HG03108 (cell line): ENCODE measurements around the gene CKAP2.
"Not testable (repeated sequence)": the region's sequence is repeated elsewhere in the genome, so short reads cannot be mapped to it uniquely, and the experiment has no call there.

ENCODE experiments used
- ATAC-seq: cut with Tn5 transposase; IDR thresholded peaks from one replicate; pipeline ENCODE4 v1.9.1; 2021; ENCODE audit warnings: moderate library complexity; ENCODE audit not compliant: unreplicated experiment

Gene CKAP2

DNA sequence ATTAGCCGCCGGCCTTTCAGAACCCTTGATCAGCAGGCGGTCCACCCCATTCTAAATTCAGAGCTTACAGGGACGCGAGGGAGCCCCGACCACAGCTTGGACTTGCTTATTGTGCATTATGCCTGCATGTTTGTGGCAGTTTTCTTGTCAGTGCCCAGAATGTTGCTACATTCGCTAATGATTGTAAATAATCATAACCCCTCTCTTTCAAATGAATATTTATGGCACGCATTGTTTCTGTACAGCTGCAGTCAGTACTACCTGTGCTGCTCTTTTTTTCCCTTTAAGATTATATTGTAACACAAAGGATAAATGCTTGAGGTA lies 4.5 kb upstream of the CKAP2 start:
- no peak for ATAC-seq

DNA sequence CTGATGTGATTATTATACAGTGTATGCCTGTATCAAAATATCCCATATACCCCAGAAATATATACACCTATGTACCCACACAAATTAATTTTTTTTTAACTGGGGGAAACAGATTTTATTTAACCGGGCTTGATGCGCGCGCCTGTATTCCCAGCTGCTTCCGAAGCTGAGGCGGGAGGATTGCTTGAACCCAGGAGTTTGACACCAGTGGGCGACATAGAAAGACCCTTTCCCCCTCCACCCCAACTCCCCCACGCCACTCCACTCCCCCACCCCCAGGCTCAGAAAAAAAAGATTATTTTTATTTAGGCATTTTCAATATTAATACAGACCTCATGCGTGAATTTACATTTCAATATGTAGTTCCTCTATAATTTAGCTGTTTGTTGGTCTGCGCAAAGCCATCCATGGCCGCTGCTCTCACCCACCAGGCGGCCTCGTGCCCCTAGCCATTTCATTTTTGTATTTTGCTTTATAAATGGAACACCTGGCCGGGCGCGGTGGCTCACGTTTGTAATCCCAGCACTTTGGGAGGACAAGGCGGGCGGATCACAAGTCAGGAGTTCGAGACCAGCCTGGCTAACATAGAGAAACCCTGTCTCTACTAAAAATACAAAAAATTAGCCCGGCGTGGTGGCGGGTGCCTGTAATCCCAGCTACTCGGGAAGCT lies 4.0 kb upstream of the CKAP2 start:
- ATAC-seq = no peak

DNA sequence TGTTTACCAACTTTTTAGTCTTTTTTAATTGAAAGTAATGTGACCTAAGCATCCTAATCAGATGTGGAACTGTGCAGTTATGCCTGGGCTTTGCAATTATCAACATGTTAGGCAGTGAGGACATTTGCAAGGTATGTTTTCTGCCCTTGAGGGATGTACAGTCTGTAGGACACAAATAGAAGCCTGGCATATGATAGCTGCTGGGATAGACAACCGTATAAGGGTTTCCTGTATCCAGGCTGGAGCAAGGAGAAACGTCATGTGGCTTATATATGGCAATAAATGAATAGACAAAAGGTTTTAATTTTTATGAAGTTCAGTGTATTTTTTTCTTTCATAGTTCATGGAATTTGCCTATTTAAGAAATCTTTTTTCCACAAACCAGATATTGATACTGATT lies 2.8 kb upstream of the CKAP2 start:
- no peak for ATAC-seq

DNA sequence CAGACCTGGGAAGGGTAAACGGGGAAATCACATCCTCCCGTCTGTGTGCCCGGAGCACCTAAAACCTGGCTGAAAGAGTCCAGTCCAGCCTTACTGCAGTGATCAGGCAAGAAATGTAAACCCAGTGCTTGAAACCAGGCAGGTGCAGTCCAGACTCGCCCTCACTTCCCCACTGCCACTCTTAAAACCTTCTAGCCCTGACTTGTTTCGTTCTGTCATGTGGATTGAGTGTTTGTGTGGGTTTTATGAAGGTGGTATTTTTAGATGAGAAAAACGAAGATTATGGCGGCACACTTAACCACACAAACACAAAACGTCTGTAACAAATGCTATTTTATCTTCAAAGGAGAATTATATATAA lies 839 bp upstream of the CKAP2 start:
- ATAC-seq = no peak

DNA sequence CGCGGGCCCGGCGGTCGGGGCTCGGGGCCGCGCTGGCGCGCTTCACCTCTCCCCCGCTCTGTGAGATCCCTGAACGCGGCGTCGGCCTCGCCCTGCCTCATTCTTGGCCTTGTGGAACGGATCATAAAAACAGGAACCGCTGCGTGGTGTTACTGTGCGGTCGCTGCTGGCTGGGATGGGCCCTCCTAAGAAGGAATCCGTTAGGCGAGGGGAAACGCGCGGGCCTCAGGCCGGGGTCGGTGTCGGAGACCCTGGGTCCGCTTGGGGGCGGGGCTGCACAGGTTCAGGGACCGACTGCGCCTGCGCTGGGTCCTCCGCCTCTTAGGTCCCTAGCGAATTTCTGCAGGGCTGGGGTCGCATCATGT lies 381 bp downstream of the CKAP2 start:
- ATAC-seq = peak; percentile 21

DNA sequence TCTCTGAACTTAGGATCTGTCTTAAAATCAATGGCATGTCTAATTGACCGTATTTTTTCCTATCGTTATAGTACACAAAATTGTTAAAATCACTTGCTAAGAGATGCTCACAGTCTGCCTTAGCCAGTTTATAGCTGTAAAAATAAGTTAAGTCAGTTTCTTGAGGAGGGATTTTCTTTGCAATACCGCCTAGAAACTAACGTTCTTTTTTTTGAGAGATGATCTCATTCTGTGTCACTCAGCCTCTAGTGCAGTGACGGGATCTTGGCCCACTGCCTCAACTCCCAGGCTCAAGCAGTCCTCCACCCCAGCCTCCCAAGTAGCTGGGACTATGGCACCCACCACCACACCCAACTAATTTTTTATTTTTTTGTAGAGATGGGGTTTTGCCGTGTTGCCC lies 4.4 kb downstream of the CKAP2 start:
- no peak for ATAC-seq

DNA sequence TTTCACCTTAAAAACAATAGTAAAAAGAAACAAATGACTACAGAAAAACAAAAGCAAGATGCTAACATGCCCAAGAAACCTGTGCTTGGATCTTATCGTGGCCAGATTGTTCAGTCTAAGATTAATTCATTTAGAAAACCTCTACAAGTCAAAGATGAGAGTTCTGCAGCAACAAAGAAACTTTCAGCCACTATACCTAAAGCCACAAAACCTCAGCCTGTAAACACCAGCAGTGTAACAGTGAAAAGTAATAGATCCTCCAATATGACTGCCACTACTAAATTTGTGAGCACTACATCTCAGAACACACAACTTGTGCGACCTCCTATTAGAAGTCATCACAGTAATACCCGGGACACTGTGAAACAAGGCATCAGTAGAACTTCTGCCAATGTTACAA lies 6.0 kb downstream of the CKAP2 start:
- no peak for ATAC-seq

DNA sequence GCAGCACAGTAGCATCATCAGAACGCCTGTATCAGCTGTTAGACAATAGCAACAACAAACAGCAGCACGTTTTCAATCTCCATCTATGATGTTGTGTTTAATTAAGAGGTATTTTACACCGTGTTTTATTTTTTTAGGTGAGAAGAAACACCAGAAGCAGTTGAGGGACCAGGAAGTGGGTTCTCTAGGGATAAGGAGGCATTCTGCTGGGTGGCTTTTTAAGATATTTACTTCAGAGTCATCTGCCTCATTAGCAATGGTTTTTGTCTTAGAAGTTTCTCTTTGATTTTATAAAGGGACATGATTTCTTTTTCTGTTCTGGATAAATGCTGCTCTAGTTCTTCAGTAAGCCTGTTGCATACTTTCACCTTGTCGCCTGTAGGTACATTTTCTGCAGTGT lies 8.2 kb downstream of the CKAP2 start:
- ATAC-seq = no peak

DNA sequence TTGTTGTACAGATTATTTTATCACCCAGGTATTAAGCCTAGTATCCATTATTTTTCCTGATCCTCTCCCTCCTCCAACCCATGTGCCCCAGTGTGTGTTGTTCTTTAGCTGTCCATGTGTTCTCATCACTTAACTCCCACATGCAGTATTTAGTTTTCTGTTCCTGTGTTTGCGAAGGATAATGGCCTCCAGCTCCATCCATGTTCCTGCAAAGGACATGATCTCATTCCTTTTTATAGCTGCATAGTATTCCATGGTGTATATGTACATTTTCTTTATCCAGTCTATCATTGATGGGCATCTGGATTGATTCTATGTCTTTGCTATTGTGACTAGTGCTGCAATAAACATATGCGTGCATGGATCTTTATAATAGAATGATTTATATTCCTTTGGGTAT lies 13.2 kb downstream of the CKAP2 start:
- not testable (repeated sequence) for ATAC-seq

DNA sequence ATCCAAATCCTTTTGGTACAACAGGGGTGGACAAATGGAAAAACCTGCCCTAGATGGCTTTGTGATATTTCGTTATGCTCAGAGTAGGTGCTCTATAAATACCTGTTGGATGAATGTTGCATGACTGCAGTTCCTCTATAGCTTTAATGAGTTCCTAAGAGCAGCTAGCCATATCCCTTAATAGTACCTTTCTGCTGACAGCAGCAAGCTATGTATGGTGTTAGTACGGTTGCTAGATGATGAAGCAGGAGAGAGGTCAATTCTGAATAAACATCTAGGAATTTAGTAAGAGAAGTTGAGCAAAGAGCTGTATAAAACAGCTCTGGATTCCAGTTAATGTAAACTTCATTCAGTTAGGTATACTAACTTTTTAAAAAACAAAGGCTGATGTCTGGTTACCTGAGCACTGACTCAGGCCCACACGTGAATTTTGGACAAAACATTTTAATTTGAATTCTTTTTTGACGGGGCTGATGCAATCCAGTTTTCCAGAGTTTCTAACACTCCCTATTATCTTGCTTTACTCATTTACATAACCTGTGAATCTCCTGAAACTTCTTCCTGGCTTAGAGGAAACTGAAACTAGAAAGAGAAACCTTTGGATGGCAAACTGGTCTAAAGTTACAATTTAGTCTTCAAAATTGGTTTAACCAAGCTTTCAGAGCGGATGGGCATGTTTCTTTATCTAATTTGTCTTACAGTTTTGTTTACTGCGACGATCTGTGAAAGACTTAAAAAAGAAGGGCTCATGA lies 25.6 kb downstream of the CKAP2 start:
- ATAC-seq = not testable (repeated sequence)

DNA sequence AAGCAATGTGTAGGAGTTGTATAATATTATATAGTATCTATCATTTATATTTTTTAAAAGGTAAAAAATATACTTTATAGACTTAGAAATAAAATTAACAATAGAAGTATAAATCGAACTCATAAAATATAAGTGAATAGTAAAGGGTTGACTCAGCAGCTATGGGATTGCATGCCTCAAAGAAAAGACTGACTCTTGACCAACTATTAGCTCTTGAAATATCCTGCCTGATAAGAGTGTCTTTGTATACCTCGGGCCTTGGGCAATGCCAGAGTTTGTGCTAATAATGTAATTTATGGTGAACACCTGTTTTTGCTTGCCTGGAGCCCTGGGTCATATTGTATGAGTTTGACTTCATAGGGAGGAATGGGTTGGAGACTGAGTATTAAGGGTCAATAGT lies 31.8 kb downstream of the CKAP2 start:
- ATAC-seq = not testable (repeated sequence)

DNA sequence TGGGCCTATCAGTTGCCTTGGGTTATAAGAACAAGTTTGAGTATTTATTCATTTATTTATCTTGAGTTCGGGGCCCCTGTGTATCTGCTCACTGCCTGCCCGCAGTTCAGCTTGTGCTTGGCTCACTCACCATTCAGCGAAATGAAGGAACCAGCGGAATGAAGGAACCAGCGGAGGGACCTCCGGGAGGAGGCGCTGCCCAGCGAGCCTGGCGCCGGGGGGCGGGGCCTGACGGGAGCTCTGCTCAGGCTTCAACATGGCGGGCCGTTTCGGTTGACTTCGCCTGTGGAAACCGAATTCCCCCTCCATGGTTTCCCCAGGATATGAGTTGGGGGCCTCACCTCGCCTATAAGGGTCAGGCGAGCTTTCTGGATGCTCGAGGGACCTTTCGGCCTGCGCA lies 33.5 kb downstream of the CKAP2 start:
- ATAC-seq = not testable (repeated sequence)

DNA sequence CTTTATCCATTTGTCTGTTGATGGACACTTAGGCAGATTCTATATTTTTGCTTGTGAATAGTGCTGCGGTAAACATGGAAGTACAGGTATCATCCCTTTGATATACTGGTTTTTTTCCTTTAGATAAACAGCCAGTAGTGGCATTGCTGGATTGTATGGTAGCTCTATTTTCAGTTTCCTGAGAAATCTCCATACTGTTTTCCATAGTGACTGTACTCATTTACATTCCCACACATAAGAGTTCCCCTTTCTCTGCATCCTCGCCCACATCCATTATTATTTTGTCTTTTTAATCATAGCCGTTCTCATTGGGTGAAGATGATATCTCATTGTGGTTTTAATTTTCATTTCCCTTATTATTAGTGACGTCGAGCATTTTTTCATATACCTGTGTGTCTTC lies 35.7 kb downstream of the CKAP2 start:
- not testable (repeated sequence) for ATAC-seq

DNA sequence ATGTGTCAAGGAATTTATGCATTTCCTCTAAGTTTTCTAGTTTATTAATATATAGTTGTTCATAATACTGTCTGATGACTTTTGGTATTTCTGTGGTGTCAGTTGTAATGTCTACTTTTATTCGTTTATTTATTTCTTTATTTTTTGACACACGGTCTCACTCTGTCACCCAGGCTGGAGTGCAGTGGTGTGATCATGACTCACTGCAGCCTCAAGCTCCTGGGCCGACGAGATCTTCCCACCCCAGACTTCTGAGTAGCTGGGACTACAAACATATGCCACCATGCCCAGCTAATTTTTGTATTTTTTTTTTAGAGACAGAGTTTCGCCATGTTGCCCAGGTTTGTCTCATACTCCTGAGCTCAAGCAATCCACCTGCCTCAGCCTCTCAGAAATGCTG lies 39.0 kb downstream of the CKAP2 start:
- not testable (repeated sequence) for ATAC-seq

DNA sequence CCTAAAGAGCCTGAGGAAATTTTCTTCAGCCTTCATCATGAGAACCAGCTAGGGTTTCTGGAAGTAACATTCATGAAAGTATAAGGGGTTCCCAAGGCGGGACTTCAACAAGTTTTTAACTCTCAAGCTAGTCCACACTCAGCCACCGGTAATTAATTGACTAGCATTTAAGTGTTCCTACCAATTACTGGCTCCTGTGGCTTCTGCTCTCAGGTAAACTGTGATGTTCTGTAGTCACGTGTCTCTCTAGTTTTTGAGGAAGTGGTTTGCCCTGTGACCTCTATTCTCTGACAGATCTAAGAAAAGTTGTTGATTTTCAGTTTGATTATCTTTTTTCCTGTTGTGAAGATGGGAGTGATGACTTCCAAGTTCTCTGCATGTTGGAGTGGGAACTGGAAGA lies 42.7 kb downstream of the CKAP2 start:
- peak; percentile 74 for ATAC-seq

DNA sequence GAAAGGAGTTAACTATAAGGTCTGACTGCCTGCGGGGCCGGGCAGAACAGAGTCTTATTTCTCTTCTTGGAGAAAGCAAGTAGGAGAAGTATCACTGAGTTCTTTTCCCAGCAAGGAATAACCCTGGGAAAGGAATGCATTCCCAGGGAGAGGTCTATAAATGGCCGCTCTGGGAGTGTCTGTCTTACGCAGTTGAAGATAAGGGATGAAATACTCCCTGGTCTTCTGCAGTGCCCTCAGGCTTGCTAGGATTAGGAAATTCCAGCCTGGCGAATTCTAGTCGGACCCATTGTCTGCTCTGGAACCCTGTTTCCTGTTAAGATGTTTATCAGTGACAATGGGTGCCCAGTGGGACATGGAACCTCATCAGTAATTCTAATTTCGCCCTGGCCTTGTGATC lies 47.0 kb downstream of the CKAP2 start:
- not testable (repeated sequence) for ATAC-seq

DNA sequence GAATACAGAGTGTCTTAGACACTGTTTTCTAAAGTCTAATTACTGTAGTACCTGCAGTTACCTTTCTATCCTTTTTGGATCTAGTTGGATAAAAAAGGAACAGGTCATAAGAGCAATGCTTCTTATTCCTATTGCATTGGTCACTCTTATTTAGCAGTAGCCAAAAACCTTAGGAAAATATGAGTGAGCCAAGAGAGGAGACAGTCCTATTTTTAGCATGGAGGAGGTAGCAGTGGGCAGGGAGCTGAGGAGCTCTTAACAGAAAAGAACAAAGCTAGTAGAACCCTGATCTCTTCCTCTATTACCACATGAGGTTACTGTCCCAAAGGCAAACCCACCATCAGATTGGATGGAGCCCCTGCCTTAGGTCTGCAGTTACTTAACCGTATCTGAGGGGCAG lies 50.6 kb downstream of the CKAP2 start:
- not testable (repeated sequence) for ATAC-seq

DNA sequence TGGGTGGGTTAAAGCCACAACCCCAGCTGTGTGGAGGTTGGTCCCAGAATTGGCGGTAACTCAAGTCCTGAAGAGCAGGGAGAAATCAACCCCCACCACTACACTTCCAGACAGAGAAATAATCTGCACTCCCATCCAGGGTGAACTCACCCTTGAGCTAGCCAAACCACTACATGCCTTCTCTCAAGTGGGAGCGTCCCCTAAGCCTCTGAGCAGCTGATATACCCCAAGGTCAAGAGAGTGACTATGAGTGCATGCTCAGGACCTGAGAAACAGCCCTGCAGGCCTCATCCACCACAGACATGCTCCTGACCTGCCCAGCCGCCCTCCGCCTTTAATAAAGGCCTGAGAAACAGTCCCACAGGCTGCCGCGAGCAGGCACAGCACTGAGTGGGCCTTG lies 54.3 kb downstream of the CKAP2 start:
- not testable (repeated sequence) for ATAC-seq

DNA sequence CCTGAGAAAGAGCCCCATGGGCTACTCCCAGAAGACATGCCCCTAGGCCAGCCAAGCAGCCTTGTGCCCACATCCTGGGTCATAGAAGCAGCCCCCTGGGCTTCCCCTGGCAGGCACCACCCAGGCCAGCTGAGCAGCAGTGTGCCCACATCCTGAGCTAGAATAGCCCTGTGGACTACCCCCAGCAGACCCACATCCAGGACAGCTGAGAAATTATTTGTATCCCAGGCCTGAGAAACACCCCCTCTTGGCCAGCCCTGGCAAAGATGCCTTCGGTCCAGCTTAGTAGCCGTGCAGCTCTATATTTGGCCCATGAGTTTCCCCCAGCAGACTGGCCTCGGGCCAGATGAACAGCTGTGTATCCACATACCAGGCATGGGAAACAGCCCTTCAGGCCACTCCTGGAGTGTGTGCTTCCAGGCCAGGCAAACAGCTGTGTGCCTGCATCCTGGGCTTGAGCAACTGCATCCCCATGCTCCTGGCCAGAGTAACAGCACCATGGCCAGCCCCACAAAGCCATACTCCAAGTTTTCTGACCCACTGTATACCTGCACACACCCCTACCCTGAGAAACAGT lies 55.0 kb downstream of the CKAP2 start:
- ATAC-seq = not testable (repeated sequence)

DNA sequence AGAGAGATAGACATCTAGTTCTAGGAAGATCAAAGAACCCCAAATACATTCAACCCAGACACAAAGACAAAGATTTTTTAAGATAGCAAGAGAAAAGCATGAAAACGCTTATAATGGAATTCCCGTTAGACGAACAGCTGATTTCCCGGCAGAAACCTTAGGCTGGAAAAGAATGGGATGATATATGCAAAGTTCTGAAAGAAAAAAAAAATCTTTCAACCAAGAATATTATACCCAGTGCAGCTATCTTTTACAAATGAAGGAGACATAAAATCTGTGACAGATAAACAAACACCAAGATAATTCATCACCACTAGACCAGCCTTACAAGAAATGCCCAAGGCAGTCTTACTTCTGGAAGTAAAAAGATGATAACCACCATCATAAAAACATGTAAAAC lies 56.3 kb downstream of the CKAP2 start:
- not testable (repeated sequence) for ATAC-seq

DNA sequence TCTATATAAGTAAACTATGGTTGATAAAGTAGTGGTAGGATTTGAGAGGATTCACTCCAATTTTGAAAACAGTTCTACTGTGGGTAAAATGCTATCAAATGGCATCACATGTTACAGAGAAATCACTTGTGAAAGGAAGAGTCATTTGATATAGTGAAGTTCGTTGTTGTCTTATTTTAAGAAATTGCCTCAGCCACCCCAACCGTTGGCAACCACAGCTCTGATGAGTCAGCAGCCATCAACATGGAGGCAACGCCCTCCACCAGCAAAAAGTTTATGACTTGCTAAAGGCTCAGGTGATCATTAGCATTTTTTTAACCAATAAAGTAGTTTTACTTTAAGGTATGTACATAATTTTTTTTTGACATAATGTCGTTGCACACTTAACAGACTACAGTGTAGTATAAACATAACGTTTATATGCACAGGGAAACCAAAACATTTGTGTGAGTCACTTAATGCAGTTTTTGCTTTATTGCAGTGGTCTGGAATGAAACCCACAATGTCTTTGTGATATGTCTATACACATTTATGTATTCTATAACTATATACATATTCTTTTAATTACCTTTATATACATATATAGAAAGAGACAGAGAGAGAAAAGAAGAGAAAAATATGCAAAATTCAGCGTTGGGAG lies 58.8 kb downstream of the CKAP2 start:
- not testable (repeated sequence) for ATAC-seq

DNA sequence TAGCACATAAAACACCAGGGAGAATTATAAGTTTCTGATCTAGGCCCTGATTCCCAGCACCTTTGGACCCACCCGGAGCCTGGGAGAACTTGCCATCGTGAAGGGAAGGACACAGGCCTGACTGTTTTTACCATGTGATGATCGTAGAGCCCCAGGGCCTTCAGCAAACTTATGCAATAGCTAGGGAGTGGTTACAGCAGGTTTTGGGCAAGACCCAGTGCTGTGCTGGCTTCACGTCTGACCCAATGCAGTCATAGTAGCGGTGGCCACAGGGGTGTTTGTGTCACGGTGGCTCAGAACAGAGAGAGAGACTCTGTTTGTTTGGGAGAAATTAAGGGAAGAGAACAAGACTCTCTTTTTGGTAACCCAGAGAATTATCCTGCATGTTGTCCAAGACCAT lies 68.0 kb downstream of the CKAP2 start:
- not testable (repeated sequence) for ATAC-seq
